ENCODE measurements around the gene TMEM115.

DNA sequence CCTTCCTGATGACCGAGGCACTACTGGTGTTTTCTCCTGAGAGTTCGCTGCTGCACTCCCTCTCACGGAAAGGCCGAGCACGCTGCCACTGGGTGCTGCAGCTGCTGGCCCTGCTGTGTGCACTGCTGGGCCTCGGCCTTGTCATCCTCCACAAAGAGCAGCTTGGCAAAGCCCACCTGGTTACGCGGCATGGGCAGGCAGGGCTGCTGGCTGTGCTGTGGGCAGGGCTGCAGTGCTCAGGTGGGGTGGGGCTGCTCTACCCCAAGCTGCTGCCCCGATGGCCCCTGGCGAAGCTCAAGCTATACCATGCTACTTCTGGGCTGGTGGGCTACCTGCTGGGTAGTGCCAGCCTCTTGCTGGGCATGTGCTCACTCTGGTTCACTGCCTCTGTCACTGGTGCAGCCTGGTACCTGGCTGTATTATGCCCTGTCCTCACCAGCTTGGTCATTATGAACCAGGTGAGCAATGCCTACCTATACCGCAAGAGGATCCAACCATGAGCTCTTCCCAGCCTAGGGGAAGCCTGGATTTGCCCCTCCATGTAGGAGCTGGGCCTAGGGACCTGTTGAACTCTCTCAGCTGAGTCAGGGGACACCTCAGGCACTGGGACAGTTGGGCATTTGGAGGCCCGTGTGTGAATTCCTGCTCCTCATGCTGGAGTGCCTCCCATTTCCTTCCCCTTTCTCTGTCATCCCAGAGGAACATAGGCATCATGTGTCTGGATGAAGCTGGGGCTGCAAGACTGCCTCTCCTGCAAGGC lies 5.9 kb downstream of the TMEM115 start:
- no peak for TF ChIP-seq POLR2A (IDR thresholded peaks at IDR 0.05)
- TF ChIP-seq, protein P1, sequence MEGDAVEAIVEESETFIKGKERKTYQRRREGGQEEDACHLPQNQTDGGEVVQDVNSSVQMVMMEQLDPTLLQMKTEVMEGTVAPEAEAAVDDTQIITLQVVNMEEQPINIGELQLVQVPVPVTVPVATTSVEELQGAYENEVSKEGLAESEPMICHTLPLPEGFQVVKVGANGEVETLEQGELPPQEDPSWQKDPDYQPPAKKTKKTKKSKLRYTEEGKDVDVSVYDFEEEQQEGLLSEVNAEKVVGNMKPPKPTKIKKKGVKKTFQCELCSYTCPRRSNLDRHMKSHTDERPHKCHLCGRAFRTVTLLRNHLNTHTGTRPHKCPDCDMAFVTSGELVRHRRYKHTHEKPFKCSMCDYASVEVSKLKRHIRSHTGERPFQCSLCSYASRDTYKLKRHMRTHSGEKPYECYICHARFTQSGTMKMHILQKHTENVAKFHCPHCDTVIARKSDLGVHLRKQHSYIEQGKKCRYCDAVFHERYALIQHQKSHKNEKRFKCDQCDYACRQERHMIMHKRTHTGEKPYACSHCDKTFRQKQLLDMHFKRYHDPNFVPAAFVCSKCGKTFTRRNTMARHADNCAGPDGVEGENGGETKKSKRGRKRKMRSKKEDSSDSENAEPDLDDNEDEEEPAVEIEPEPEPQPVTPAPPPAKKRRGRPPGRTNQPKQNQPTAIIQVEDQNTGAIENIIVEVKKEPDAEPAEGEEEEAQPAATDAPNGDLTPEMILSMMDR (IDR thresholded peaks at IDR 0.05): no peak
